Fibroblast of villous mesenchyme (primary cell): ENCODE measurements around the gene MYO10. TPM values are rescaled to one million over a fixed set of nuclear protein-coding genes. Genes with fewer than 3 reads are reported as not detected.
"Not testable (repeated sequence)": the region's sequence is repeated elsewhere in the genome, so short reads cannot be mapped to it uniquely, and the experiment has no call there.

Experiments used
- DNase-seq: peaks from one replicate; pipeline ENCODE4 v3.0.0-alpha.2; 2010; ENCODE audit warnings: low read depth
- H3K4me3 ChIP-seq: 2 replicates; pipeline ENCODE4 v1.5.1; 2011; ENCODE audit warnings: low read depth, mild to moderate bottlenecking, low read length
- total RNA-seq: library from RNA; depleted of rRNA; stranded (reverse); fragments of >200 nt; gene quantifications from 2 replicates; pipeline ENCODE4 v1.2.3, GENCODE V29; 2012
- TF ChIP-seq, protein P1 (sequence below): IDR thresholded peaks from 2 replicates; pipeline ENCODE4 v1.5.1; 2012; ENCODE audit warnings: low read depth, mild to moderate bottlenecking, low read length; ENCODE audit not compliant: insufficient read depth

MYO10 gene
- total RNA-seq, result 36.7 and 61.2 TPM in 2 replicates

GRCh38 chr5:16936150-16936988 lies at the start of gene MYO10:
Gene MYO10, minus strand, starts transcription at chr5:16936288. Its CDS starts 480 bp downstream, at chr5:16935808.
- TF ChIP-seq, protein P1, sequence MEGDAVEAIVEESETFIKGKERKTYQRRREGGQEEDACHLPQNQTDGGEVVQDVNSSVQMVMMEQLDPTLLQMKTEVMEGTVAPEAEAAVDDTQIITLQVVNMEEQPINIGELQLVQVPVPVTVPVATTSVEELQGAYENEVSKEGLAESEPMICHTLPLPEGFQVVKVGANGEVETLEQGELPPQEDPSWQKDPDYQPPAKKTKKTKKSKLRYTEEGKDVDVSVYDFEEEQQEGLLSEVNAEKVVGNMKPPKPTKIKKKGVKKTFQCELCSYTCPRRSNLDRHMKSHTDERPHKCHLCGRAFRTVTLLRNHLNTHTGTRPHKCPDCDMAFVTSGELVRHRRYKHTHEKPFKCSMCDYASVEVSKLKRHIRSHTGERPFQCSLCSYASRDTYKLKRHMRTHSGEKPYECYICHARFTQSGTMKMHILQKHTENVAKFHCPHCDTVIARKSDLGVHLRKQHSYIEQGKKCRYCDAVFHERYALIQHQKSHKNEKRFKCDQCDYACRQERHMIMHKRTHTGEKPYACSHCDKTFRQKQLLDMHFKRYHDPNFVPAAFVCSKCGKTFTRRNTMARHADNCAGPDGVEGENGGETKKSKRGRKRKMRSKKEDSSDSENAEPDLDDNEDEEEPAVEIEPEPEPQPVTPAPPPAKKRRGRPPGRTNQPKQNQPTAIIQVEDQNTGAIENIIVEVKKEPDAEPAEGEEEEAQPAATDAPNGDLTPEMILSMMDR, result no peak
- H3K4me3 ChIP-seq, result peak within 1 kb of the TSS; percentile 96
- DNase-seq, result peak; percentile 91

DNA sequence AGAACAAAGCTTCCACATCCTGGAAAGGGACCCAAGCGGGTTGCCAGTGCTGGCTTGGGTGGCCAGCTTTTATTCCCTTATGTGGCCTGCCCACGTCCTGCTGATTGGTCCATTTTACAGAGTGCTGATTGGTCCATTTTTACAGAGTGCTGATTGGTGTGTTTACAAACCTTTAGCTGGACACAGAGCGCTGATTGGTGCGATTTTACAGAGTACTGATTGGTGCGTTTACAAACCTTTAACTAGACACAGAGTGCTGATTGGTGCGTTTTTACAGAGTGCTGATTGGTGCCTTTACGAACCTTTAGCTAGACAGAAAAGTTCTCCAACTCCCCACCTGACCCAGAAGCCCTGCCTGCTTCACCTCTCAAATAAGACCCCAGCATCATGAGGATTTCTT lies 49.2 kb upstream of the MYO10 start:
- not testable (repeated sequence) for H3K4me3 ChIP-seq, DNase-seq

DNA sequence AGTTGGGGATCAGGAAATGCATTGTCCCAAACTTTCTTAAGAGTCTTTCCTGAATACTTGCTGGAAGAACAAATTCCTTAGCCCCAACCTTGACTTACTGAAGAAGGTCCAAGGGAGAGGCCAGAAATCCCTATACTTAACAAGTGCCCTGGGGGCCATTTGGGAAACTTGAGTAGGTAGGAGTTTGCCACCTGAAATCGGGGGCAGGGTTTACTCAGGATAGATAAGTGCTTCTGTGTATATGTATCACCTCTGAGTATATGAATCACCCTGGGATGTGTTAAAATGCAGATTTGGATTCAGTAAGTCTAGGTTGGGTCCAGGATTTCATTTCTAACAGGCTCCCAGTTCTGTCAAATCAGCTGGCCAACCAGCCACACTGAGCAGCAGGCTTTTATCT lies 47.9 kb upstream of the MYO10 start:
- H3K4me3 ChIP-seq, result no peak overlapping the region
- TF ChIP-seq, protein P1, result no peak
- DNase-seq, result no peak

- DNase-seq, result no peak
- TF ChIP-seq, protein P1, result no peak
- no peak overlapping the region for H3K4me3 ChIP-seq
Observed at GRCh38 chr5:16983022-16983639, 47.0 kb upstream of the MYO10 start.

- DNase-seq, result no peak
- TF ChIP-seq, protein P1, result no peak
- H3K4me3 ChIP-seq, result no peak overlapping the region
Observed at GRCh38 chr5:16981700-16982099, 45.6 kb upstream of the MYO10 start.

DNA sequence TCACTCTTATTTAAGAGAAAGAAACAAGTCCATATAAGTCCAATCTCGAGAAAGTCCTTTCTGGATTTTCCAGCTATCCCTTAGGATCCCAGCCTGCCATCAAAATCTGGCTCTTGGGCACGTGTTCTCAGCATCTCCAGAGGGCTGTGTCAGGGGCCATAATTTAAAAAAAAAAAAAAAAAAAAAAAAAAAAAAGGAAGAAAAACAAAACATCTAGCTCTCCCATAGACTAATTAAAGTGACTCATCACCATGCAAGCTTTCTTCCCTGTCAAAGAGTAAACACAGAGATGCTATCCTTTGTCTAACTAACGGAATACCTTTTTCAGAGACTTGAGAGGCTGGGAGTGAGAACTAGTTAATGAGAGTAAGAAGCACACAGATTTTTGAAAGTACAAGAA lies 44.9 kb upstream of the MYO10 start:
- TF ChIP-seq, protein P1, result no peak
- DNase-seq, result peak; percentile 57
- no peak overlapping the region for H3K4me3 ChIP-seq

DNA sequence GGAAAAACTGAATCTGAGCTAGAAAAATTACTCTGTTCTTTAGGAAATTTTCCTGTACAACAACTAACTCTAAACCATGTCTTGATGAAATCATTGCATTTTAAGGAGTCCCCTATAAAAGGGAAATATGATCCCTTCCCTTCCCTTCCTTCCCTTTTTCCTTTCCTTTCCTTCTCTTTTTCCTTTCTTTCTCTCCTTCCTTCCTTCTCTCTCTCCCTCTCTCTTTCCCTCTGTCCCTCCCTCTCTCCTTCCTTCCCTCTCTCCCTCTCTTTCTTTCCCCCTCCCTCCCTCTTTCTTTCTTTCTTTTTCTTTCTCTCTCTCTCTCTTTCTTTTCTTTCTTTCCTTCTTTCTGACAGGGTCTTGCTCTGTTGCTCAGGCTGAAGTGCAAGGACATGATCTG lies 42.2 kb upstream of the MYO10 start:
- DNase-seq, result no peak
- H3K4me3 ChIP-seq, result no peak overlapping the region
- TF ChIP-seq, protein P1, result no peak
